ENCODE data around the gene EDIL3.

EDIL3 gene

DNA sequence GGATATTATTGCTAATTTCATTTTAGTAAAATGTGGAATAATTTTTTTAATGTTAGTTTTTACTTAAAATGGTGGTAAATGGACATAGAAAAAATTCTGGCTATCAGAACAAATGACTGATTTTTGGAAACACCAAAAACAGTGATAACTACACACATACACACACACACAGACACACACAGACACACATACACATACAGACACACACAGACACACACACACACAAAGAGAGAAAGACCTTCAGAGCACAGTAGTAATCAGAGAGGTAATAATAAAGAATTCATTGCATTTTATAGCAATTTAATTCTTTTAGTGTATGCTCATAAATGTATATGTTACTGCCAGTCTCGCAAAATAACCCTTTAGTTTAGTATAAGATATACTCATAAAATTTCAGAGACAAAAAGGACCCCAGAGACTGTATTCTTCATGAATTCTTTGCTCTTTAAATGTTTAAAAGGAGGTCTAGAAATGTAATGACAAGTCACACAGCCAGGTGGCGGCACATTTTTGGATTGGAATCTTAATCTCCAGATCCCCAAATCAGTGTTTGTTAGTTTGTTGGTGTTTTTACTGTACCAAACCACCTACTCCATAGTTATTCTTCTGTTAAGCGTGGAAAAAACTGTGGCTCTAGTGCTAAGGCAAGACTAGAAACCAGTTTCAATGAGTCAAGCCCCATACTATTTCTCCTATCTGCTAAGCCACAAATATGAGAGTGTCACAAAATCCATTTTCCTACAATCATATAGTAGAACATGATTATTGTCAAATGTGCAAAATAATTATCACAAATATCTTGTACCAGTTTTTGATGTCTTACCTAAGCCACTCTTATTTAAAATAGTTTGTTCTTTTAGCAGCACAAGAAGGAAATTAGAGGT, 109.9 kb downstream of the EDIL3 start:
- H3K9me3 Mint-ChIP-seq, result no peaks in the 10 kb centered on the region
- no peak for DNase-seq
- no peak overlapping the region for H3K4me3 Mint-ChIP-seq
- H3K27me3 Mint-ChIP-seq, result no peaks in the 10 kb centered on the region
- CTCF ChIA-PET, result interaction anchor here (0.8 kb wide), 1 partner anchor 12 kb away, joined by 3 read pairs; no protein-coding TSS in a partner anchor
- H3K27ac Mint-ChIP-seq, result no peak overlapping the region
- H3K4me1 Mint-ChIP-seq, result no peaks in the 10 kb centered on the region
- H3K36me3 Mint-ChIP-seq, result no peaks in the 10 kb centered on the region

- H3K4me3 Mint-ChIP-seq, result no peak overlapping the region
- no peak overlapping the region for H3K27ac Mint-ChIP-seq
- DNase-seq, result no peak
- CTCF ChIA-PET, result no interaction called here
- H3K36me3 Mint-ChIP-seq, result no peaks in the 10 kb centered on the region
- no peaks in the 10 kb centered on the region for H3K9me3 Mint-ChIP-seq
- no peaks in the 10 kb centered on the region for H3K4me1 Mint-ChIP-seq
- H3K27me3 Mint-ChIP-seq, result no peaks in the 10 kb centered on the region
Observed at GRCh38 chr5:84273517-84273883, 111.2 kb downstream of the EDIL3 start.

DNA sequence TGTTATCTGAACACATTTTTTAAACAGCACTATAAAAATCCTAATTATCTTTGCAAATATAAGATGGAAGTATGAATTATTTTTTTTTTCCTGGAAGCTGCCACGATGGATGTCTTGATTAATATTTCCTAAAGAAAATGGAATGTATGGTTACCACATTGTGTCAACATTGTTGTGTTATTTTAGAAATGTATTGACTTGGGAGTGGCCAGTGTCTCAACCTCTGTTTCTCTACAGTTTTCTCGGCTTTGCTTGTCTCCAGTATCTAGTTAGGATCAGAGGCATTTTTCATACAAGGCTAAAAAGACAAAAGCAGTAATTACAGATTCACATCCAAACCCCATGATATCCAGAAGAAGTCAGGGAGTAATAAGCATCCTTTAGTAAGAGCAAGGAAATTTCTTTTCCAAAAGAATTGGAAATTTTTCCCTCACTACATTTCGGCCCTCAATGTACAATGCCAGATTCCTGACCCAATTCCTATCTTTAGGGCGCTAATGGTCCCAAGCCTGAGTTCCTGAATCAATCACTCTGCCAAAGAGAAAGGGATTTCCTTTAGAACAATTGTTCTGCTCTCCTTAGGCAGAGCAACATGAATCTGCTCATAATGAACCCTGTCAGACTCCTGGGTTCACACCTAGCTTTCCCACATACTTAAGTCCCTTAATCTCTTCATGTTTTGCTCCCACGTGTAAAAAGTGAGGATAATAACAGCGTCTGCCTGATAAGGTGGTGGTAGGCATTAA, 111.7 kb downstream of the EDIL3 start:
- CTCF ChIA-PET, result no interaction called here
- no peaks in the 10 kb centered on the region for H3K36me3 Mint-ChIP-seq
- H3K4me3 Mint-ChIP-seq, result no peak overlapping the region
- no peak for DNase-seq
- H3K27ac Mint-ChIP-seq, result no peak overlapping the region
- no peaks in the 10 kb centered on the region for H3K27me3 Mint-ChIP-seq
- H3K9me3 Mint-ChIP-seq, result no peaks in the 10 kb centered on the region
- H3K4me1 Mint-ChIP-seq, result no peaks in the 10 kb centered on the region

GRCh38 chr5:84265739-84266550, 118.7 kb downstream of the EDIL3 start:
- no peak for DNase-seq
- H3K4me3 Mint-ChIP-seq, result no peak overlapping the region
- H3K9me3 Mint-ChIP-seq, result no peaks in the 10 kb centered on the region
- no peaks in the 10 kb centered on the region for H3K27me3 Mint-ChIP-seq
- no peaks in the 10 kb centered on the region for H3K4me1 Mint-ChIP-seq
- CTCF ChIA-PET, result no interaction called here
- no peak overlapping the region for H3K27ac Mint-ChIP-seq
- H3K36me3 Mint-ChIP-seq, result no peaks in the 10 kb centered on the region

- Mint-ChIP-seq H3K9me3 (no peaks in the 10 kb centered on the region), H3K4me3 (no peak overlapping the region), H3K27ac (no peak overlapping the region), H3K36me3 (no peaks in the 10 kb centered on the region), H3K4me1 (no peaks in the 10 kb centered on the region), H3K27me3 (no peaks in the 10 kb centered on the region)
- CTCF ChIA-PET, result no interaction called here
- DNase-seq, result no peak
Observed at GRCh38 chr5:84265130-84265529, 119.5 kb downstream of the EDIL3 start.

DNA sequence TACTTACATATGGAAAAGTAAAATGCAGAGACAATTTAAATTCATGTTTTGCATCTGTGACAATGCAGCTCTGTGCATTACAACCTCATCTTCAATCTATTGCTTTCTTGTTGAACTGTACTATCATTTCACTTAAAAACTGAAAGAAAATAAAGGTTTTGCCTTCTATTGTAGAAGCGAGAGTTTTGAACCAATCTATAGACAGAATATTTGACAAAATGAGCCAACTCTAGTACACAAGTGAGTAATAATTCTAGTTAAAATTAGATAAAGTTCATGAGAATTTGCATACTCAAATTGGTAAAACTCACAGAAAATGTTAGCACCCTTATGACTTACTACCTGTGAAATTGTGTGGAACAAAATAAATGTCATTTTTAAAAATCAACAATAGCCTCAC, 123.7 kb downstream of the EDIL3 start:
- Mint-ChIP-seq H3K4me1 (no peaks in the 10 kb centered on the region), H3K36me3 (no peaks in the 10 kb centered on the region), H3K27ac (no peak overlapping the region), H3K27me3 (no peaks in the 10 kb centered on the region), H3K9me3 (no peaks in the 10 kb centered on the region), H3K4me3 (no peak overlapping the region)
- no peak for DNase-seq
- CTCF ChIA-PET, result no interaction called here

DNA sequence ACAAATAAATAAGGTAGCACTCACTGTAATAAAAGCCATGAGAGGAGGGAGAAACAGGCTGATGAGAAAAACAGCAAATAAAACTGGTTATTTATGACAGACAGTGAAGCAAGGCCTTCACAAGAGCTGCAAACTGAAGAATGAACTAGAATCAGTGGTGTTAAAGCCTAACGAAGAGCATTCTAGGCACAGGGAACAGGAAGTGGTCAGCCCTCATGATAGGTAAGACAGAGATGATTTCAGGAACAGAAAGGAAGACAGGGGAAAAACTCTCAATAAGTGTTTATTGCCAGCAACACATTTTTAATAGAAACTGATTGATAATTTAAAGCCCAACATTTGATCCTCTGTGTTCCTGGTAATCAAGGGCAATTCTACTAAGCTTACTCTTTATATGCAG, 124.5 kb downstream of the EDIL3 start:
- CTCF ChIA-PET, result no interaction called here
- Mint-ChIP-seq H3K4me1 (no peaks in the 10 kb centered on the region), H3K27ac (no peak overlapping the region), H3K27me3 (no peaks in the 10 kb centered on the region), H3K36me3 (no peaks in the 10 kb centered on the region), H3K4me3 (no peak overlapping the region), H3K9me3 (no peaks in the 10 kb centered on the region)
- no peak for DNase-seq

- Mint-ChIP-seq H3K27me3 (no peaks in the 10 kb centered on the region), H3K4me1 (no peaks in the 10 kb centered on the region), H3K9me3 (no peaks in the 10 kb centered on the region), H3K4me3 (no peak overlapping the region), H3K36me3 (no peaks in the 10 kb centered on the region), H3K27ac (no peak overlapping the region)
- no peak for DNase-seq
- CTCF ChIA-PET, result no interaction called here
Observed at GRCh38 chr5:84259283-84260045, 125.2 kb downstream of the EDIL3 start.

DNA sequence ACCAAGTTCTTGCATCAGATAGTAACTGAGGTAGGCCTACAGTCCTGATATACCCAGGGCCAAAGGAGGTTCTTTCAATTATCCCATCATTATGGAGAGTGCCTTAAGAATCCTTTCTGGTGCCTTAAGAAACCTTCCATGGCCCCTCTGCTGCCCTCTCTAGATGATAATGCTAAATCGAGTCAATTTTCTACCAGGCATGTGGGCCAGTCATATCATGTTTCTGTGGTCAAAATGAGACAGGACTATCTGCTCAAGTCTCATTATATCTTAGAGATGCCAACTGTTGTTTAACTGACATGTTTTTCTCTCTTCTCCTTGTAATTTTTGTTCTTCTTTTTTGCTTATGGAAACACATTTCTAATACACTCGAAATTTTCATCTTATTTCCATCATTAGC, 127.6 kb downstream of the EDIL3 start:
- H3K36me3 Mint-ChIP-seq, result no peaks in the 10 kb centered on the region
- no peaks in the 10 kb centered on the region for H3K27me3 Mint-ChIP-seq
- CTCF ChIA-PET, result no interaction called here
- no peak overlapping the region for H3K27ac Mint-ChIP-seq
- no peak overlapping the region for H3K4me3 Mint-ChIP-seq
- no peaks in the 10 kb centered on the region for H3K4me1 Mint-ChIP-seq
- H3K9me3 Mint-ChIP-seq, result no peaks in the 10 kb centered on the region
- no peak for DNase-seq

DNA sequence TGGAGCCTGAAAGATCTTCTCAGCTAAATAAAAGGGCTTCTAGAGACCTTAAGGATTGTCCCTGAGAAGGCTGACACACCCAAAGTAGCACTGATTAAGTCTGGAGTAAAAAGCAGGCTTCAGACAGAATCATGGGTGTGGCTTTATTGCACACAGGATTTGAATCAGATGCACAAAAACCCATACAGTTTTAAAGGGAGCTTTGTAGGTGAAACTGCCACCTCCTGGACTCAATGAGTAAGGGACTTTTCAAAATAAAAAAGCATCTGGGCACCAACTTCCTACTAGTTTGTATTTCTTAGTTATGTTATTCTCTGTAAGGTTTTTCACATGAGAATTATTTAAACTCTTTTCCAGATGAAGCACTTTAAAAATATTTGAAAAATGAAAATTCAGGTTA, 129.4 kb downstream of the EDIL3 start:
- Mint-ChIP-seq H3K9me3 (no peaks in the 10 kb centered on the region), H3K4me1 (no peaks in the 10 kb centered on the region), H3K27ac (no peak overlapping the region), H3K36me3 (no peaks in the 10 kb centered on the region), H3K27me3 (no peaks in the 10 kb centered on the region), H3K4me3 (no peak overlapping the region)
- no peak for DNase-seq
- CTCF ChIA-PET, result no interaction called here

- H3K27ac Mint-ChIP-seq, result no peak overlapping the region
- H3K36me3 Mint-ChIP-seq, result no peaks in the 10 kb centered on the region
- H3K4me1 Mint-ChIP-seq, result no peaks in the 10 kb centered on the region
- no peaks in the 10 kb centered on the region for H3K27me3 Mint-ChIP-seq
- CTCF ChIA-PET, result interaction anchor here (0.7 kb wide), 1 partner anchor 14 kb away, joined by 3 read pairs; no protein-coding TSS in a partner anchor
- no peak overlapping the region for H3K4me3 Mint-ChIP-seq
- H3K9me3 Mint-ChIP-seq, result no peaks in the 10 kb centered on the region
- DNase-seq, result no peak
Observed at GRCh38 chr5:84253946-84254345, 130.7 kb downstream of the EDIL3 start.

GRCh38 chr5:84251503-84251902, 133.2 kb downstream of the EDIL3 start:
- Mint-ChIP-seq H3K27me3 (no peaks in the 10 kb centered on the region), H3K36me3 (no peaks in the 10 kb centered on the region), H3K9me3 (no peaks in the 10 kb centered on the region), H3K27ac (no peak overlapping the region), H3K4me3 (no peak overlapping the region), H3K4me1 (no peaks in the 10 kb centered on the region)
- no peak for DNase-seq
- CTCF ChIA-PET, result no interaction called here

DNA sequence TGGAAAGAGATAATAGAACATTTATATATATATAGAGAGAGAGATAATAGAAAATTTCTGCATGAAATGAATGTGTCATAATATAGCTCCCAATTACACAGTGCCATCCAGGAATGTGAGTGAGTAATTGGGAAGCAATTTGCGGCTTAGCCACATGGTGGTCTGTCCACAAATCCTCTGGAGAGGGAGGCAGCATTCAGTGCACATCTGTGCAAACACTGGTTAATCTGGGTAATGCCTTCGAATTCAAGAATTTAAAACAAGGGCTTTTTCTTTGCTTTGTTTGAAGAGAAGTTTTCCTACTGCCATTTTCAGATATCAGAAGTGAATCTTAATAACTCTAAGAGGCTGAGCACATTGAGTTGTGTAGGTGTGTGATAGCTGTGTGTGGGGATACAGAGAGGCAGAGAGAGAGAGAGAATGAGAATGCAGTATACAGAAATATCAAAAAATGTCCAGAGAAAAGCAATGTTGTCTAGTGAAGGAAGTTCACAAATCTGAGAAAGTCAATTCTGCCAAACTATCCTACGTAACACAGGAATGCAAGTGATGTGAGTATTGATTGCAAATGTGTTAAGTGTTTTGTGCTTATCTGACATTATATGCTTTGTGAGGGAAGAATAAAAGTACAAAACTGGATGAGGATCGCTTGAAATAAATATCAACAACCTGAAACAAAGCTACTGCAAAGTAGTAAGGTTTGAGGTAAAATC, 134.6 kb downstream of the EDIL3 start:
- no peaks in the 10 kb centered on the region for H3K27me3 Mint-ChIP-seq
- no peaks in the 10 kb centered on the region for H3K4me1 Mint-ChIP-seq
- DNase-seq, result no peak
- no peaks in the 10 kb centered on the region for H3K9me3 Mint-ChIP-seq
- H3K36me3 Mint-ChIP-seq, result no peaks in the 10 kb centered on the region
- H3K4me3 Mint-ChIP-seq, result no peak overlapping the region
- H3K27ac Mint-ChIP-seq, result no peak overlapping the region
- CTCF ChIA-PET, result no interaction called here
